Hepatocyte (in vitro differentiated cells): ENCODE results near the gene TNFRSF1B. TPM values are rescaled to one million over a fixed set of nuclear protein-coding genes. Genes with fewer than 3 reads are reported as not detected.

Experiments
- DNase-seq: peaks from one replicate; pipeline ENCODE4 v3.0.0-alpha.2; 2016; ENCODE audit warnings: low spot score
- H2AFZ ChIP-seq: fragments of 200-600 bp; sonication (generic); 2 replicates; pipeline ENCODE4 v1.6.0; 2016; ENCODE audit warnings: antibody characterized with exemption, mild to moderate bottlenecking
- H3K27ac ChIP-seq: fragments of 200-600 bp; sonication (generic); 2 replicates; pipeline ENCODE4 v1.5.1; 2016; ENCODE audit warnings: mild to moderate bottlenecking
- H3K27me3 ChIP-seq: fragments of 200-600 bp; sonication (generic); 2 replicates; pipeline ENCODE4 v1.6.1; 2016
- H3K36me3 ChIP-seq: fragments of 200-600 bp; sonication (generic); replicated peaks from 2 replicates; pipeline ENCODE4 v1.5.1; 2016; ENCODE audit warnings: low read depth; ENCODE audit not compliant: insufficient read depth
- H3K4me1 ChIP-seq: fragments of 200-600 bp; sonication (generic); 2 replicates; pipeline ENCODE4 v1.5.1; 2016; ENCODE audit warnings: mild to moderate bottlenecking, moderate library complexity; ENCODE audit not compliant: insufficient read depth
- H3K4me2 ChIP-seq: fragments of 200-600 bp; sonication (generic); 2 replicates; pipeline ENCODE4 v1.6.0; 2016
- H3K4me3 ChIP-seq: fragments of 200-600 bp; sonication (generic); 2 replicates; pipeline ENCODE4 v1.5.1; 2016; ENCODE audit warnings: mild to moderate bottlenecking
- H3K79me2 ChIP-seq: fragments of 200-600 bp; sonication (generic); 2 replicates; pipeline ENCODE4 v1.6.0; 2017; ENCODE audit warnings: mild to moderate bottlenecking
- H3K9me2 ChIP-seq: fragments of 200-600 bp; sonication (generic); replicated peaks from 2 replicates; pipeline ENCODE4 v1.6.0; 2017; ENCODE audit warnings: mild to moderate bottlenecking; ENCODE audit not compliant: insufficient read depth
- H3K9me3 ChIP-seq: fragments of 200-600 bp; sonication (generic); 2 replicates; pipeline ENCODE4 v1.5.1; 2016; ENCODE audit warnings: low read depth, mild to moderate bottlenecking
- H4K20me1 ChIP-seq: fragments of 200-600 bp; sonication (generic); 2 replicates; pipeline ENCODE4 v1.6.0; 2016; ENCODE audit warnings: mild to moderate bottlenecking; ENCODE audit not compliant: insufficient read depth, poor library complexity, severe bottlenecking
- CTCF ChIP-seq: fragments of 200-600 bp; sonication (generic); IDR thresholded peaks from 2 replicates; pipeline ENCODE4 v1.5.1; 2016; ENCODE audit warnings: antibody characterized with exemption, mild to moderate bottlenecking; ENCODE audit not compliant: poor library complexity
- EZH2 ChIP-seq: fragments of 200-600 bp; sonication (generic); IDR thresholded peaks from 2 replicates; pipeline ENCODE4 v1.6.1; 2016; ENCODE audit warnings: antibody characterized with exemption, mild to moderate bottlenecking, borderline replicate concordance
- EZH2phosphoT487 ChIP-seq: fragments of 200-600 bp; sonication (generic); IDR thresholded peaks from one replicate; pipeline ENCODE4 v1.6.1; 2018; ENCODE audit warnings: antibody characterized with exemption, mild to moderate bottlenecking, low read depth, moderate library complexity; ENCODE audit not compliant: unreplicated experiment, severe bottlenecking
- WGBS: methylation state at CpG from one replicate; pipeline ENCODE4 v1.1.6; 2016; ENCODE audit warnings: low lambda C conversion rate; ENCODE audit errors: missing lambda C conversion rate; 5-methylcytosine and 5-hydroxymethylcytosine counted together
- polyA plus RNA-seq: library from polyadenylated mRNA; unstranded; fragments of >200 nt; fragmentation: Nextera tagmentation; extraction: Ambion mirVana; gene quantifications from 2 replicates; pipeline ENCODE4 v1.2.1, GENCODE V29; 2016
- total RNA-seq: library from RNA; depleted of rRNA; stranded (reverse); fragments of >200 nt; gene quantifications from 2 replicates; pipeline ENCODE4 v1.2.3, GENCODE V29; 2014

Gene TNFRSF1B
- total and polyA plus RNA-seq, 2 experiments from 2014 or later, result 4.3 to 13.4 TPM

- peaks cover 7% of the 10 kb centered on the region for H3K4me1 ChIP-seq
- H3K4me3 ChIP-seq, result no peak overlapping the region
- H4K20me1 ChIP-seq, result no peaks in the 10 kb centered on the region
- no peak overlapping the region for H3K4me2 ChIP-seq
- 91% methylated on average over 7 of the region's 7 CpGs for WGBS
- no peak for DNase-seq
- no peaks in the 10 kb centered on the region for H3K36me3 ChIP-seq
- TF ChIP-seq CTCF (no peak), EZH2 (no peak), EZH2phosphoT487 (no peak)
- H3K27me3 ChIP-seq, result no peaks in the 10 kb centered on the region
- no peaks in the 10 kb centered on the region for H3K9me2 ChIP-seq
- no peak overlapping the region for H3K27ac ChIP-seq
- peaks cover 40% of the 10 kb centered on the region for H3K79me2 ChIP-seq
- no peaks in the 10 kb centered on the region for H3K9me3 ChIP-seq
- H2AFZ ChIP-seq, result no peak overlapping the region
These were observed 62.2 kb downstream of the TNFRSF1B start for GRCh38 chr1:12228979-12229378.

GRCh38 chr1:12229386-12229834 lies 62.6 kb downstream of the TNFRSF1B start:
- Histone ChIP-seq H3K36me3 (no peaks in the 10 kb centered on the region), H3K9me3 (no peaks in the 10 kb centered on the region), H3K27me3 (no peaks in the 10 kb centered on the region), H3K79me2 (peaks cover 43% of the 10 kb centered on the region), H3K4me2 (no peak overlapping the region), H3K4me1 (peaks cover 7% of the 10 kb centered on the region), H4K20me1 (no peaks in the 10 kb centered on the region), H2AFZ (peak overlapping the region; percentile 50), H3K27ac (no peak overlapping the region), H3K9me2 (no peaks in the 10 kb centered on the region), H3K4me3 (no peak overlapping the region)
- WGBS, result 78% methylated on average over 13 of the region's 13 CpGs
- no peak for DNase-seq
- no peak for TF ChIP-seq EZH2
- no peak for TF ChIP-seq CTCF
- no peak for TF ChIP-seq EZH2phosphoT487

- peak within 1 kb of the TSS; percentile 94 for H3K4me2 ChIP-seq
- under 1% methylated on average over 37 of the region's 77 CpGs for WGBS
- H3K9me2 ChIP-seq, result no peaks in the 10 kb centered on the region
- peak within 1 kb of the TSS; percentile 76 for H3K4me3 ChIP-seq
- peak within 1 kb of the TSS; percentile 89 for H2AFZ ChIP-seq
- H3K27ac ChIP-seq, result peak within 1 kb of the TSS; percentile 81
- H3K27me3 ChIP-seq, result no peaks in the 10 kb centered on the region
- H3K4me1 ChIP-seq, result peaks cover 7% of the 10 kb centered on the region
- DNase-seq, result peak; percentile 95
- TF ChIP-seq EZH2, result no peak
- peak; percentile 87 for TF ChIP-seq CTCF
- peaks cover 48% of the 10 kb centered on the region for H3K79me2 ChIP-seq
- no peaks in the 10 kb centered on the region for H3K9me3 ChIP-seq
- no peaks in the 10 kb centered on the region for H4K20me1 ChIP-seq
- peaks cover 3% of the 10 kb centered on the region for H3K36me3 ChIP-seq
These were observed 63.2 kb downstream of the TNFRSF1B start, which contains the start of gene VPS13D for GRCh38 chr1:12229835-12230548. VPS13D (plus strand) TSS chr1:12230030; CDS start chr1:12234267, 4,237 bp downstream.
